HG03565 (cell line): Measurements from ENCODE around the gene ST3GAL3.
"Not testable (repeated sequence)": the region's sequence is repeated elsewhere in the genome, so short reads cannot be mapped to it uniquely, and the experiment has no call there.

ENCODE experiments used
- ATAC-seq: cut with Tn5 transposase; IDR thresholded peaks from one replicate; pipeline ENCODE4 v1.9.1; 2021; ENCODE audit warnings: mild to moderate bottlenecking, moderate library complexity; ENCODE audit not compliant: unreplicated experiment

Gene ST3GAL3

GRCh38 chr1:43817304-43817939, 110.1 kb downstream of the ST3GAL3 start:
- ATAC-seq = no peak

GRCh38 chr1:43818691-43819090, 111.4 kb downstream of the ST3GAL3 start:
- no peak for ATAC-seq

- no peak for ATAC-seq
These were observed 112.0 kb downstream of the ST3GAL3 start for GRCh38 chr1:43819357-43819756.

GRCh38 chr1:43821471-43821870, 114.1 kb downstream of the ST3GAL3 start:
- ATAC-seq = no peak

DNA sequence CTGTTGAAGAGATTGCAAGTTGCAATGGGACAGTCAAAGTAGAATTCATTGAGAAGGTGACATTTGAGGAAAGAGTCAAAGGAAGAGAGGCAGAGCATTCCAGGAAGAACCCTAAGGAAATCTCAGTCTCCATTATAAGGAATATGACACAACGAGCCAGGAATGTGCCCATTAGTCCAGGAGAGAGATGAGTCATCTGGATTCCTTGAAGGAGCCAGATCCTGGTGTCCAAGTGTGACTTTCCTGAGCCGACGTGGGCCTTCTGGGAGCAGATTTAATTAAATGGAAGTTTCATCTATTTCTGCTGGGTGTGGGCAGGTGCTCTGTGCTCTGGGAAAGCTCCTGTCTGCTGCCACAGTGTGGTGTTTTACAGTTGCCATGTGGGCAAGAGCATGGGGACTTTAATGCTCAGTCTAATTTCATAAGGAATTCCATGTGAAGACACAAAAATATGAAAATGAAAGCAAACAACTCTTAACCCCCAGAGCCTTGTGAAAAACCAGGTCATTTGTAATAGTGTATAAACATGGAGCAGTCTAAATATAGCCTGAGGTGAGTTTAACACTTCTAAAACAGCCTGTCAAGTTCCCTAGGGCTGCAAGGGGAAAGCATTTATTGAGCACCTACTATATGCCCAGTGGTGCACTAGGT, 114.8 kb downstream of the ST3GAL3 start:
- ATAC-seq = no peak

GRCh38 chr1:43824795-43825194, 117.5 kb downstream of the ST3GAL3 start:
- ATAC-seq = no peak

DNA sequence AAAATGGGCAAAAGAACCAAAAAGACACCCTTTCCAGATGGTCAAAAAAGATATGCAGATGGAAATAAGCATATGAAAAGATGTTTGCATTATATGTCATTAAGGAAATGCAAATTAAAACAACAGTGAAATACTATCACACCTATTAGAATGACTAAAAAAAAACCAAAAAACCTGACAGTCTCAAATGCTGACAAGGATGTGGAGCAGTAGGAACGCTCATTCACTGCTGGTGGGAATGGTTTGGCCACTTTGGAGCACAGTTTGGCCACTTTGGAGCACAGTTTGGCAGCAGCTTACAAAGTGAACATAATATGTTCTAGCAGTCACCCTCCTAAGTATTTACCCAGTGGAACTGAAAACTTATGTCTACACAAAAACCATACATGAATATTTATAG, 121.2 kb downstream of the ST3GAL3 start:
- no peak for ATAC-seq

DNA sequence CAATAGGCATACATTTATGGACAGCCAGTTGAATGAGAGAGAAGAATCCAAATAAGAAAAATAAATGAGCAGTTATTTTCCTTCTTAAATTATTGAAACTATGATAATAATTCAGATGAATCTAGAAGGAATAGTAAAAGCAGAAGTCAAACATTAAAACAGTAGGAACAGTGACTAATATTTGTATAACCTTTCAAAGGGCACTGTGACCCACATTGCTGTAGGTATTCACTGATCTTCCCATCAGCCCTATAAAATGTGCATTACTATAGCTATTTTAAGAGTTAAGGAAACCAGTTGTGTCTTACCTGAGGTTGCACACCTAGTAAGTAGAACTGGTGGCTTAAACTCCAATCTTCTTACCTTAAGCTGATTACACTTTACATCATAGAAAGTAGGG, 123.5 kb downstream of the ST3GAL3 start:
- no peak for ATAC-seq

GRCh38 chr1:43831851-43832250, 124.5 kb downstream of the ST3GAL3 start:
- ATAC-seq = no peak

DNA sequence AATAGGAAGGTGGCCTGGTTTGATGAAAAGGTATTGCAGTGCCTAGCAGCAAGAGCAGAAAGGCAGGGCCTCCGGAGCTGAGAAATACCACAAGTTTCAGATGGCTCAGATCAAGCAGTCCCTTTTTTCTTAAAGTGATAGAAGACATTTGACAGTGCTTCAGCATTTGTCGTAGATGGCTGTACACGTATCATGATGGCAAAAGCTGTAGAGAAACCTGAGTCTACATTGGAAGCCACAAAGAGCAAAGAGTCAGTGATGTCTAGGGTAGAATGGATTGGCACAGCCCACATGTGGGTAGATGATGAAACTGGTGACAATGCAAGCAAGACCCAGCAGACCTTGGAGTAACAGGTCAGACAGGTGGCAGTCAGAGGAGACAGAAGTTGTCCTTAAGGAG, 124.9 kb downstream of the ST3GAL3 start:
- peak; percentile 36 for ATAC-seq

- ATAC-seq = no peak
These were observed 125.7 kb downstream of the ST3GAL3 start for GRCh38 chr1:43832998-43833397.

- not testable (repeated sequence) for ATAC-seq
These were observed 126.6 kb downstream of the ST3GAL3 start for GRCh38 chr1:43833902-43834279.

- no peak for ATAC-seq
These were observed 127.1 kb downstream of the ST3GAL3 start for GRCh38 chr1:43834280-43835081.

DNA sequence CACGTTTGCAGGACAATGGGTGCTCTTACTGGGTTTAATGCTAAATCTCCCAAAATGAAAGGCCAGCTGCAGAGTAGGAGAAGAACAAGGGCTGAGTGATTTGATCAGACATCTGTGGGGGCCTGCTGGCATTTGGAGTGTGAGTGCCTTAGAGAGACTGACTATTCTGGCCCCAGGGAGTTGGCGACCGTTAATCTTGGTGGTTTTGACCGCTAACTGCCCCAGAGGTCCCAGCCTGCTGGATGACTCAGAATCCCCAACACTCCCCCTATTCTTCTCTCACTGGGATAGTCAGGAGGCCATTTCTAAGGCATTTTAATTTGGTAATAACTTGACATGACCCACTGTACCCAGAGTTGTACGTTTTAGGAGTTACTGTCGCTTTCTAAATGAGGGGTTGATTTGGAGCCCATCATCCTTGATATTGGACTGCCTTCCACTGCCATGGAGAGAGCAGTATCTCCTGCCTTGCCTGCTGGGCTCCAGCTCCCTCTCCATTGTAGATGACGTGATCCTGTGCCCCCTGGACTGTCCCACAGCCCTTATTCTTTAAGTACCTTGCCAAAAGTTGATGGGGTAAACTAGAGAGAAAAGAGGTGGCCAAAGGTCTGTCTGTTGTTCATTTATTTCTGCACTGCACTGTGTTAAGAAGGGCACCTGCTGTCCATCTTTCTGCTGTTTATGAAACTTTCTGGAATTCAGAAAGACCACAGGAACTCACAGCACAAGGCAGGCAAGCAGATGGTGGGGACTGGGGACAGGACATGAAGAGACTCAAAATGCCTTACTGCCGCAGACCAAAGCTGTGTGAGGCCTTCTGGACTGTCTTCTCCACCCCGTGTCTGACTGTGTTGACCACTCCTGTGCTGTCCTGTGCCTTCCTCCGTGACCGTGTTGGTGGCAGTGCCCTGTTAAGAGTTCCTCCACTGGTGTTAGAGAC, 128.0 kb downstream of the ST3GAL3 start:
- ATAC-seq = no peak

- ATAC-seq = no peak
These were observed 129.1 kb downstream of the ST3GAL3 start for GRCh38 chr1:43836267-43836951.

DNA sequence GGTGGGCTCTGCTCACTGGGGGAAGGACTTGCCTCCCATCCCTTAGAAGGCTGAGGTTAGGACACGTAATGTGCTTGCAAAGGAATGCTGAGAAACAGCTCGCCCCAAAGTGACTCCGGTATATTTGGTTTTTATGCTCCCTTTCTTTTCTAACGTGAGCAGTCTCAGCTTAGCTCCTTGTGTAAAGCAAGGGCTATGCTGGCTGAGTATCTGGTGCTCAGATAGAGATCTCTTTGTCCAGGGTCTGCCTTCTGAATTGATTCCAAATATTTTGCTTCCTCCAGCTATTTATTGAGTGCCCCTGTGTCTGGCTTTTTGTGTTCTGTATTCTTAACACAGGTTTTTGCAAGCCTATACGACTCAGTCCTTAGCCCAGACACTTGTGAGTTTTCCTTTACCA, 131.7 kb downstream of the ST3GAL3 start:
- no peak for ATAC-seq

DNA sequence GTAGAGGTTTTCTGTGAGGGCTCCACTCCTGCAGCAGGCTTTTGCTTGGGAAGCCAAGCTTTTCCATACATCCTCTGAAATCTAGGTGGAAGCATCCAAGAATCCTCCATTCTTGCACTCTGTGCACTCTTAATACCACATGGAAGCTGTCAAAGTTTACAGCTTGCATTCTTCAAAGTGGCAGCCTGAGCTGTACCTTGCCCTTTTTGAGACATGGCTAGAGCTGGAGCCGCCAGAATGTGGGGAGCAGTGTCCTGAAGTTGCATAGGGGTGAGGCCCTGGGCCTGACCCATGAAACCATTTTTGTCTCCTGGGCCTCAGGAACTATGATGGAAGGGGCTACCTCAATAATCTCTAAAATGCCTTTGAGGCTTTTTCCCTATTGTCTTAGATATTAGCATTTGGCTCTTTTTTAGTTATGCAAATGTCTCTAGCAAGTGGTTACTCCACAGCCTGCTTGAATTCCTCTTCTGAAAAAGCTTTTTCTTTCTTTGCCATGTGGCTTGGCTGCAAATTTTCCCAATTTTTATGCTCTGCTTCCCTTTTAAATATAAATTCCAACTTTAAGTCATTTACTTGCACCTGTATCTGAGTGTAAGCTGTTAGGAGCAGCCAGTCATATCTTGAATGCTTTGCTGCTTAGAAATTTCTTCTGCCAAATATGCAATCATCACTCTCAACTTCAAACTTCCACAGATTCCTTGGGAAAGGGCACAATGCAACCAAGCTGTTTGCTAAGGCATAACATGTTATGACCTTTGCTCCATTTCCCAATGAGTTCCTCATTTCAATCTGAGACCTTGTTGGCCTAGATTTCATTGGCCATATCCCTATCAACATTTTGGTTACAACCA, 134.2 kb downstream of the ST3GAL3 start:
- ATAC-seq = no peak

DNA sequence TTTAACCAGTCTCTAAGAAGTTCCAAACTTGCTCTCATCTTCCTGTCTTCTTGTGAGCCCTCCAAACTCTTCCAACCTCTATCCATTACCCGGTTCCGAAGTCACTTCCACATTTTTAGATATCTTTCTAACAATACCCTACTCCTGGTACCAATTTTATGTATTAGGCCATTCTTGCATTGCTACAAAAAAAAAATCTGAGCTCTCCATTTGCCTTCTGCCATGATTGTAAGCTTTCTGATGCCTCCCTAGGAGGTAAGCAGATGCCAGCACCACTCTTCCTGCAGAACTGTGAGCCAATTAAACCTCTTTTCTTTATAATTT, 134.8 kb downstream of the ST3GAL3 start:
- ATAC-seq = no peak

DNA sequence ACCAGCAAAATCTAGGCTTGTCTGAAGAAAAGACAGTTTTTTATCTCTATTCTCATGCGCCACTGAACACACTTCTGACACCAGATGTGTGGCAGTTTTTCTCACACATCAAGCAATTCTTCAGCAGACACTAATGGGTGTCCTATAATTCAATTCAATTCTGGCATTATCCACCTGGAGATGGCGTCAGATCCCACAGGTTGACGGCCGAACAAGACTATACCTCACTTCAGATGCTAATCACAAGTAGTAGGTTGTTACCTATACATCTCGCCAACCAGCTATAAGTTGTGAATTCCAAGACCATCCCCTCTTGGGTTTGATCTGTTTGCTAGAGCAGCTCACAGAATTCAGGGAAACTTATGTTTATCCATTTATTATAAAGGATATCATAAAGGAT, 136.3 kb downstream of the ST3GAL3 start:
- no peak for ATAC-seq

DNA sequence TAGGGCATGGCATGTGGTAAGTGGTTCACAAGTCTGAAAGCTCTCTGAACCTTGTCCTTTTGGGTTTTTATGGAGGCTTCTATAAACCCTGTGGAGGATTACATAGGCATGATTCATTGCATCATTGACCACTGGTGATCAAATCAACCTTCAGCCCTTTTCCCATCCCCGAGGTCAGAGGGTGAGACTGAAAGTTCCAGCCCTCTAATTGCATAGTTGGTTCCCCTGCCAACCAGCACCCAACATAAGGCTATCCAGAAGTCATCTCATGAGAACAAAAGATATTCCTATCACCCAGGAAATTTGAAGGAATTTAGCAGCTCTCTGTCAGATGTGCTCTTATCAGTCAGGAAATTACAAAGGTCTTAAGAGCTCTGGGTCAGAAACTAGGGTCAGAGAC, 136.8 kb downstream of the ST3GAL3 start:
- ATAC-seq = no peak
